Measurements from ENCODE around the gene DXO.

DXO gene

DNA sequence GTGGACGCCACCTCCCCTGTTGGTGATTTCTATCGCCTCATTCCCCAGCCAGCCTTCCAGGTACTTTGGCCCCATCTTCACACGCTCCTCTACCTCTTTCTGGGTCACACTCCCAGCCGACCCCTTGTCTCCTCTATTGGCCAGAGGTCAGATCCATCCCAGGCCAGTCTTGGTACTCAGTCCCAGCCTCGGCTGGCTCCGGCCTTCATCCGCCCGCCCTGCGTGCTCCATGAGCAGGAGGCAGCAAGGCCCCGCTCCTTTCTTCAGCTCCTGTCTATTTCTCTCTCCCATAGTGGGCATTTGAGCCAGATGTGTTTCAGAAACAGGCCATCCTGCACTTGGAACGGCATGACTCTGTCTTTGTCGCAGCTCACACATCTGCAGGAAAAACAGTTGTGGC is 10.3 kb downstream of the DXO start:
- FAIRE-seq: no peak
- DNase-seq (ENCODE audit: insufficient read length, low spot score): no peak

GRCh38 chr6:31958741-31959739 is 12.9 kb downstream of the DXO start, which contains the start of the genes NELFE and SKIC2:
TSS of gene NELFE (minus strand) at chr6:31958971. CDS start at chr6:31958446, 525 bp downstream.
TSS of gene SKIC2 (plus strand) at chr6:31959175. CDS start at chr6:31959193, 18 bp downstream.
- DNase-seq (ENCODE audit: insufficient read length, low spot score) (peak; percentile 99), FAIRE-seq (peak; percentile 99)

GRCh38 chr6:31958412-31958740 is 13.6 kb downstream of the DXO start:
- no peak for DNase-seq (ENCODE audit: insufficient read length, low spot score)
- no peak for FAIRE-seq

GRCh38 chr6:31956796-31957195 is 15.1 kb downstream of the DXO start:
- DNase-seq (ENCODE audit: insufficient read length, low spot score): no peak
- no peak for FAIRE-seq

DNA sequence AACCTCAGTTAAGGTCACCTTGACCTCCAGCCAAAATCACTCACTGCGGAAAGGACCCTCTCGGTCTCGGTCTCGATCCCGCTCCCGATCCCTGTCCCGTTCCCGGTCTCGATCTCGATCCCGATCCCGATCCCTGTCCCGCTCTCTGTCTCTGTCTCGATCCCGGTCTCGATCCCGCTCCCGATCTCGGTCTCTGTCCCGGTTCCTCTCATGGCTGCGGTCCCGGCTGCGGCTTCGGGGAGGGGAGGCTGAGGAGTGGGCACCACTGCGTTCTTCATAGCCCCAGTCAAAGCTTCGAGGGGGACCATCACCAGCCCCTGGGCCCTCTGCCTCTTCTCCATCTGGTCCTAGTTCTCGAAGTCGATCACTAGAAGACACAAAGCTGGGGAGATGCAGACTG is 17.4 kb downstream of the DXO start:
- FAIRE-seq: no peak
- no peak for DNase-seq (ENCODE audit: insufficient read length, low spot score)

DNA sequence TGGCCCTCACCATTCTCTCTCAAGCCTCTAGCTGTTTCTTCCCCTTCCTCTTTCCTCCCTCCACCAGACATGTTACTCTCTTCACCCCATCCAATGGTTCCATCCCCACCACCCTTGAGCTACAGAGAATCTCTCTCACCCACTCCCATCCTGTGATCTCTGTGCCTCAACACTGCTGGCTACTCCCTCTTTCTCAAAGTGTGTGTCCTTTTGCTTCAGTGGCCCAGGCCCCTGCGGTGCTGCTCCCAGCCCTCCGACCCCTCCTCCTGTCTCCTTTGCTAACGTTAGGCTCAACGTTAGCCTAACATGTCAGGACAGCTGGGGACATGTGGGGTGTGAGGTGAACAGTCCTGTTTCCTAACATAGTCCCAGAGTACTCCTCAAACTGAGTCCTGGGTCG is 19.0 kb downstream of the DXO start:
- no peak for FAIRE-seq

DNA sequence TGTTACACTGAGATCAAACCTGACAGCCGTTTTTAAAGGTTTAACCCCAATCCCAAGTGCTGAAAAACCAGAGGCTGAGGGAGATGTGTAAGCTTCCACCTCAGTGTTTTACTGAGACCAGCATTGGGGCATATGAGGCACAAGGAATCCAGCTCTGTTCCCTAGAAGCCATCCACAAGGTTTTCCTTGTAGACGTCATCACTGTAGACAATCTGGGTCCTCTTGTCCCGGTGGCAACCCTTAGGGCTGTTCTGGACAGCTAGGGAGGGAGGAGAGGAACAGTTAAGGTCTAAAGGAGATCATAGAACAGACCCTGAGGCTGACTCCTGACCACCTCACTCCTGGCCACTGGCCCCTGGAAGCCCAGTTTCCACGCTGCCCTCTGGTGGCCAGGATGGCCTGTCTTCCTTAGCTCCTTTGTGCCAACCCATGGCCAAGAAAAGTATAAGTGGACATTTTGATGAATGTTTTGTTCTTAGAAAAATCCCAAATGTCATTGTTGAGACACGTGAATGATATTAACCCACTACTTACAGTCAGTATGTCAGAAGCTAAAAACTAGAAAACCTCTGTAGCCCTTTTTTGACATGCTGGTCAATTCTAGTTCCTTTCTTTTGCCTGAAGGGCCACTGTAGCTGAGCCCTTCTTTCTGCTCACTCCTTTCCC is 19.7 kb downstream of the DXO start:
- peak; percentile 70 for DNase-seq (ENCODE audit: insufficient read length, low spot score)
- peak; percentile 13 for FAIRE-seq

More for the DNA sequence above, 19.0 kb downstream of the DXO start:
- DNase-seq (ENCODE audit: insufficient read length, low spot score): no peak

DNA sequence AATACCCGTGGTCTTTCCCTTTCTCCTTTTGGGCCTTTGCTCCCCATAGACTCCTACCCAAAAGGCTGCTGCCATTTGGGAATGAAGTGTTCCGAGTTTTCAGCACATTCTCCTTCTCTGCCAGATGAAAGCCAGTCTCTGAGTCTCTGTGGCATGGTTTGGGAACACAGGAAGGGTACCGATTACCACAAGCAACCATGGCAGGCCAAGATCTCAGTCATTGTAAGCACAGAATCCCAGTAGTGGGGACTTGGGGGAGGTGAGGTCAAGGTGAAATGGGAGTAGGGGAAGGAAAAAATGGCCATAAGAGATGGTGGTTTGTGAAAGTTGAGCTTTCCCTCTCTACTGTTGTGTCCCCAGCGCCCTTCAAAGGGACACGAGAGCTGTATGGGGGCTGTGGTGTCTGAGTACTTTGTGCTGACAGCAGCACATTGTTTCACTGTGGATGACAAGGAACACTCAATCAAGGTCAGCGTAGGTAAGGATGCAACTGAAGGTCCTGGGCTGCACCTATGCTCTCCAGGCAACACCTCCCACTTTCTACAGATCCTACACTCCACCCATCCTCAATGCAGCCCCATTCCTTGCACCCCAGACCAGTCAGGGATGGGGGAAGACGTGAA is 21.9 kb downstream of the DXO start:
- DNase-seq (ENCODE audit: insufficient read length, low spot score) (no peak), FAIRE-seq (no peak)

- no peak for FAIRE-seq
- DNase-seq (ENCODE audit: insufficient read length, low spot score): peak; percentile 60
Observed at GRCh38 chr6:31948753-31949413, 23.1 kb downstream of the DXO start.

GRCh38 chr6:31948306-31948705 is 23.6 kb downstream of the DXO start:
- FAIRE-seq: no peak
- DNase-seq (ENCODE audit: insufficient read length, low spot score): no peak

GRCh38 chr6:31947864-31948263 is 24.1 kb downstream of the DXO start:
- FAIRE-seq: no peak
- no peak for DNase-seq (ENCODE audit: insufficient read length, low spot score)

- FAIRE-seq: no peak
- DNase-seq (ENCODE audit: insufficient read length, low spot score): no peak
Observed at GRCh38 chr6:31947070-31947675, 24.8 kb downstream of the DXO start.

GRCh38 chr6:31946370-31946885 is 25.5 kb downstream of the DXO start:
- no peak for FAIRE-seq
- DNase-seq (ENCODE audit: insufficient read length, low spot score): no peak

DNA sequence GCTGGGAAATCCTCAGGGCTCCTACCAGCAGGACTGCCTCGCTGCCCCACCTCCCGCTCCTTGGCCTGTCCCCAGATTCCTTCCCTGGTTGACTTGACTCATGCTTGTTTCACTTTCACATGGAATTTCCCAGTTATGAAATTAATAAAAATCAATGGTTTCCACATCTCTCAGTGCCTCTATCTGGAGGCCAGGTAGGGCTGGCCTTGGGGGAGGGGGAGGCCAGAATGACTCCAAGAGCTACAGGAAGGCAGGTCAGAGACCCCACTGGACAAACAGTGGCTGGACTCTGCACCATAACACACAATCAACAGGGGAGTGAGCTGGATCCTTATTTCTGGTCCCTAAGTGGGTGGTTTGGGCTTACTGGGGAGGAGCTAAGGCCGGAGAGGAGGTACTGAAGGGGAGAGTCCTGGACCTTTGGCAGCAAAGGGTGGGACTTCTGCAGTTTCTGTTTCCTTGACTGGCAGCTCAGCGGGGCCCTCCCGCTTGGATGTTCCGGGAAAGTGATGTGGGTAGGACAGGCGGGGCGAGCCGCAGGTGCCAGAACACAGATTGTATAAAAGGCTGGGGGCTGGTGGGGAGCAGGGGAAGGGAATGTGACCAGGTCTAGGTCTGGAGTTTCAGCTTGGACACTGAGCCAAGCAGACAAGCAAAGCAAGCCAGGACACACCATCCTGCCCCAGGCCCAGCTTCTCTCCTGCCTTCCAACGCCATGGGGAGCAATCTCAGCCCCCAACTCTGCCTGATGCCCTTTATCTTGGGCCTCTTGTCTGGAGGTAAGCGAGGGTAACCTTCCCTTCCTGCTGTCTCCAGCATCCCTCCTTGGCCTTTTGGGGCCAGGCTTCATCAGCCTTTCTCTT is 26.2 kb downstream of the DXO start, which contains the start of gene CFB:
CFB (plus strand) TSS at position 589 of the 863 bp plus-strand sequence; CDS start at position 716, 127 bp downstream.
- no peak for FAIRE-seq
- peak; percentile 66 for DNase-seq (ENCODE audit: insufficient read length, low spot score)

DNA sequence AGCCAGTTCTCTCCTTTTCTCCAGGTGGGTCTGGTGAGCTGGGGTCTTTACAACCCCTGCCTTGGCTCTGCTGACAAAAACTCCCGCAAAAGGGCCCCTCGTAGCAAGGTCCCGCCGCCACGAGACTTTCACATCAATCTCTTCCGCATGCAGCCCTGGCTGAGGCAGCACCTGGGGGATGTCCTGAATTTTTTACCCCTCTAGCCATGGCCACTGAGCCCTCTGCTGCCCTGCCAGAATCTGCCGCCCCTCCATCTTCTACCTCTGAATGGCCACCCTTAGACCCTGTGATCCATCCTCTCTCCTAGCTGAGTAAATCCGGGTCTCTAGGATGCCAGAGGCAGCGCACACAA is 26.8 kb downstream of the DXO start:
- FAIRE-seq: no peak
- DNase-seq (ENCODE audit: insufficient read length, low spot score): no peak

- DNase-seq (ENCODE audit: insufficient read length, low spot score): no peak
- no peak for FAIRE-seq
Observed at GRCh38 chr6:31943742-31944141, 28.2 kb downstream of the DXO start.

DNA sequence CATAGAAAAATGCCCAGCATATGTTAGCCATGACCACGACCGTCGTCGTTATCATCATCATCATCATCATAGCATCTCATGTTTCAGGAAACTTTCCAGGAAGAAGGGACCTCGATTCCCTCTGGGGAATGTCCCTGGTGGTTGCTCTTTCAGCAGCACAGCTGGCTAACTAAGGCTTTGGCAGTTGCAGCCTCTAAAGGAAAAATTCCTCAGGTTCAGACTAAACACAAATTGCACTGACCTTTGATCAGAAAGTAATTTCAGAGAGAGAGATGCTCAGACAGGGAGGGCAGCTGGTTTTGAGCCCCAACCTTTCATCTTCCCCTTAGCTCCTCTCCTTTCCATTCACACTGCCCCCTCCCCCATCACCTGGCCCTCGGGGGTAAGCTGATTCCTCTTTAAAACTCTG is 31.7 kb downstream of the DXO start:
- peak; percentile 31 for FAIRE-seq

DNA sequence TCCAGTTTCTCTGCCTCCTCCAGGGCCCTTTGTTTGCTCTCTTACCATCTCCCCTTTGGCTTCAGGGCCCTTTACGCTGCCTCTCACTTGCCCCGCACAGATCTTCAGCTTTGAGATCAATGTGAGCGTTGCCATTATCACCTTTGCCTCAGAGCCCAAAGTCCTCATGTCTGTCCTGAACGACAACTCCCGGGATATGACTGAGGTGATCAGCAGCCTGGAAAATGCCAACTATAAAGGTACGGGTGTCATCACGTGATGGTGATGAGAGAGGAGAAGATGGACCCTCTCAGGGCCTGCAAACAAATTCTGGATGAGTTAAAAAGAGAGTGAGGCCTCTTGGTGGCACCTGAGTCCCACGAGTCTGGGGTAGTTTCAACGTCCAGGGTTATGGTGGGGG is 36.1 kb downstream of the DXO start:
- no peak for DNase-seq (ENCODE audit: insufficient read length, low spot score)
- FAIRE-seq: no peak

More for the DNA sequence above, 31.7 kb downstream of the DXO start:
- DNase-seq (ENCODE audit: insufficient read length, low spot score): peak; percentile 45

DNA sequence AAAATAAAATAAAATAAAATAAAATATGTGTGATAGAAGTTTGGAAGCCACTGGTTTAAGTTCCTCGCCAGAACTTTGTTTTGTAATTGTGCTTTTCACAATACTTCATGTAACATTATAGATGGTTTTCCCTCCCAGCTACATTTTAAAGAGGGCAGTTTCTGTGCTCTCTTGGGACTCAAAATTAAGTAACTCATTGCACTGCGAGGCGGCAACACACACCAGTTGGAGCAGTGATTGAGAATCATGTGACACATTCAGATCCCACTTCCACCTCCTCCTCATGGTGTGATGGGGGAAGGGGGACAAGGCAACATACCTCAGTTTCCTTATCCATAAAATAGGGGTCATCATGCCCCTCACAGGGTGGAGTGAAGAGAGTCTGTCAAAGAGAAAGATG is 36.9 kb downstream of the DXO start:
- FAIRE-seq: no peak

More for the DNA sequence above, 36.9 kb downstream of the DXO start:
- DNase-seq (ENCODE audit: insufficient read length, low spot score): no peak

Data from HTR-8/SVneo (cell line).